OCI-LY7 (cell line): Measurements from ENCODE around the gene EFCAB13. TPM values are rescaled to one million over a fixed set of nuclear protein-coding genes. Genes with fewer than 3 reads are reported as not detected.

Experiments used
- BruUV-seq: library from RNA; stranded (reverse); fragments of 400-500 nt; replicated peaks from 2 replicates; lab custom pipeline; 2021; lab: Mats Ljungman, UMichigan
- CTCF ChIA-PET: fragments of 300-600 bp; sonication (Branson Sonifier 250); formaldehyde crosslinking; loops from one replicate; lab custom pipeline; 2022; ENCODE audit warnings: antibody characterized with exemption; ENCODE audit not compliant: unreplicated experiment; lab: Charles Lee
- POLR2A ChIA-PET: fragments of 300-600 bp; sonication (Branson Sonifier 250); formaldehyde crosslinking; loops from one replicate; lab custom pipeline; 2022; ENCODE audit warnings: antibody characterized with exemption; lab: Charles Lee
- DNase-seq: peaks from one replicate; pipeline ENCODE4 v3.0.0-alpha.2; 2015; ENCODE audit warnings: low spot score
- H2AFZ ChIP-seq: fragments of 200-600 bp; sonication (generic), shearing (Covaris generic); 2 replicates; pipeline ENCODE4 v1.6.1; 2014; ENCODE audit warnings: mild to moderate bottlenecking, antibody characterized with exemption, low read length, moderate library complexity
- H3K27ac ChIP-seq: fragments of 200-600 bp; sonication (generic); 2 replicates; pipeline ENCODE4 v1.5.1; 2014; ENCODE audit warnings: mixed run types, low read depth, mild to moderate bottlenecking, moderate library complexity, low read length, inconsistent platforms; ENCODE audit not compliant: poor library complexity, severe bottlenecking
- H3K36me3 ChIP-seq: fragments of 200-600 bp; sonication (generic); 2 replicates; pipeline ENCODE4 v1.6.1; 2014; ENCODE audit warnings: mild to moderate bottlenecking, antibody characterized with exemption, low read length, moderate library complexity, mixed read lengths; ENCODE audit not compliant: insufficient read depth
- H3K4me1 ChIP-seq: fragments of 200-600 bp; sonication (generic); 2 replicates; pipeline ENCODE4 v1.5.1; 2014; ENCODE audit warnings: mild to moderate bottlenecking, low read length; ENCODE audit not compliant: insufficient read depth, poor library complexity, severe bottlenecking
- H3K4me2 ChIP-seq: fragments of 200-600 bp; sonication (generic); 2 replicates; pipeline ENCODE4 v1.6.1; 2014; ENCODE audit warnings: mild to moderate bottlenecking, low read length
- H3K4me3 ChIP-seq: fragments of 200-600 bp; sonication (generic); 2 replicates; pipeline ENCODE4 v1.5.1; 2014; ENCODE audit warnings: mild to moderate bottlenecking, low read depth, low read length; ENCODE audit not compliant: poor library complexity, severe bottlenecking
- H3K79me2 ChIP-seq: fragments of 200-600 bp; sonication (generic); 2 replicates; pipeline ENCODE4 v1.6.1; 2016; ENCODE audit warnings: low read depth, mild to moderate bottlenecking, low read length, moderate library complexity, mixed read lengths; ENCODE audit not compliant: insufficient read depth
- H3K9me2 ChIP-seq: fragments of 200-600 bp; sonication (generic); 2 replicates; pipeline ENCODE4 v1.6.1; 2016; ENCODE audit warnings: mild to moderate bottlenecking, low read length, mixed read lengths; ENCODE audit not compliant: insufficient read depth
- H3K9me3 ChIP-seq: fragments of 200-600 bp; sonication (generic); 2 replicates; pipeline ENCODE4 v1.6.1; 2014; ENCODE audit warnings: mild to moderate bottlenecking, mixed run types, low read length, mixed read lengths
- H4K20me1 ChIP-seq: fragments of 200-600 bp; sonication (generic); 2 replicates; pipeline ENCODE4 v1.6.1; 2014; ENCODE audit warnings: mild to moderate bottlenecking, antibody characterized with exemption, low read length, moderate library complexity, mixed read lengths; ENCODE audit not compliant: insufficient read depth
- CTCF ChIP-seq: fragments of 200-600 bp; sonication (generic); conservative IDR thresholded peaks from 2 replicates; pipeline ENCODE4 v1.5.1; 2014; ENCODE audit warnings: mild to moderate bottlenecking, antibody characterized with exemption, low read length, moderate library complexity, mixed read lengths
- EZH2phosphoT487 ChIP-seq: fragments of 200-600 bp; sonication (generic); IDR thresholded peaks from 2 replicates; pipeline ENCODE4 v1.6.1; 2018; ENCODE audit warnings: low read depth, borderline replicate concordance, mild to moderate bottlenecking, mixed run types, antibody characterized with exemption, low read length, moderate library complexity, mixed read lengths
- intact Hi-C: fragments of 100-400 bp; cut with micrococcal nuclease; formaldehyde crosslinking; loops from one replicate; pipeline ENCODE4 v1.10.0; 2022; ENCODE audit not compliant: unreplicated experiment
- total RNA-seq, 2 experiments: library from RNA; depleted of rRNA in 1 of 2; stranded (reverse); fragments of >200 nt in 1 of 2; shearing (Covaris generic) in 1 of 2; gene quantifications; 2 replicates each; pipeline ENCODE4 v1.2.3, GENCODE V29; 2014 to 2022

EFCAB13 gene
- total RNA-seq, 2 experiments from 2014 or later = 4.5 to 5.3 TPM

GRCh38 chr17:47310186-47310733, 13.5 kb upstream of the EFCAB13 start:
- intact Hi-C loops = no loop called here
- H3K4me1 ChIP-seq = no peaks in the 10 kb centered on the region
- no peaks in the 10 kb centered on the region for H3K9me3 ChIP-seq
- no peak for TF ChIP-seq CTCF
- no peak for TF ChIP-seq EZH2phosphoT487
- no peaks in the 10 kb centered on the region for H3K79me2 ChIP-seq
- ChIA-PET CTCF (no interaction called here), POLR2A (no interaction called here)
- no peak overlapping the region for H3K4me2 ChIP-seq
- BruUV-seq = no TSS peak
- H3K4me3 ChIP-seq = no peak overlapping the region
- H4K20me1 ChIP-seq = no peaks in the 10 kb centered on the region
- no peaks in the 10 kb centered on the region for H3K36me3 ChIP-seq
- H3K27ac ChIP-seq = no peak overlapping the region
- no peak overlapping the region for H2AFZ ChIP-seq
- DNase-seq = no peak
- H3K9me2 ChIP-seq = no peaks in the 10 kb centered on the region

GRCh38 chr17:47311420-47311819, 12.3 kb upstream of the EFCAB13 start:
- Histone ChIP-seq H3K36me3 (no peaks in the 10 kb centered on the region), H3K27ac (no peak overlapping the region), H3K4me2 (no peak overlapping the region), H2AFZ (no peak overlapping the region), H3K79me2 (no peaks in the 10 kb centered on the region), H3K9me2 (no peaks in the 10 kb centered on the region), H3K4me3 (no peak overlapping the region), H3K9me3 (no peaks in the 10 kb centered on the region), H4K20me1 (no peaks in the 10 kb centered on the region), H3K4me1 (no peaks in the 10 kb centered on the region)
- no TSS peak for BruUV-seq
- DNase-seq = no peak
- TF ChIP-seq CTCF = no peak
- no peak for TF ChIP-seq EZH2phosphoT487
- ChIA-PET POLR2A (no interaction called here), CTCF (no interaction called here)
- intact Hi-C loops = no loop called here

- TF ChIP-seq EZH2phosphoT487 (no peak), CTCF (peak; percentile 98)
- Histone ChIP-seq H3K27ac (no peak overlapping the region), H3K79me2 (no peaks in the 10 kb centered on the region), H3K4me2 (no peak overlapping the region), H3K4me3 (no peak overlapping the region), H3K36me3 (no peaks in the 10 kb centered on the region), H2AFZ (no peak overlapping the region), H3K9me2 (no peaks in the 10 kb centered on the region), H4K20me1 (no peaks in the 10 kb centered on the region), H3K9me3 (peaks cover 4% of the 10 kb centered on the region; the same call in 1 of the 2 replicates), H3K4me1 (no peaks in the 10 kb centered on the region)
- no TSS peak for BruUV-seq
- ChIA-PET POLR2A (interaction anchor here (0.6 kb wide), 1 partner anchor 24 kb away, joined by 3 read pairs; no protein-coding TSS in a partner anchor), CTCF (interaction anchor here (0.6 kb wide), 2 partner anchors 8 to 136 kb away, joined by 3 to 5 read pairs; partner anchors contain the start of gene EFCAB13)
- intact Hi-C loops = loop anchor here (1.0 to 5.0 kb wide), 5 partner anchors 63 to 373 kb away; partner anchors contain the start of gene ITGB3
- DNase-seq = peak; percentile 80
These were observed 8.1 kb upstream of the EFCAB13 start for GRCh38 chr17:47315451-47316266.
